Endothelial cell of umbilical vein (primary cell): ENCODE results near the gene ARHGEF1. TPM values are rescaled to one million over a fixed set of nuclear protein-coding genes. Genes with fewer than 3 reads are reported as not detected.

Experiments
- BruUV-seq: library from RNA; stranded (reverse); fragments of 400-500 nt; replicated peaks from 2 replicates; lab custom pipeline; 2021; lab: Mats Ljungman, UMichigan
- CTCF ChIA-PET: fragments of 300-600, 350-600 bp; sonication (Branson Sonifier 250); formaldehyde crosslinking; loops from one replicate; lab custom pipeline; 2021; ENCODE audit warnings: antibody characterized with exemption, inconsistent platforms; lab: Charles Lee
- POLR2A ChIA-PET: fragments of 300-600, 350-600 bp; sonication (Branson Sonifier 250); formaldehyde crosslinking; loops from one replicate; lab custom pipeline; 2021; ENCODE audit warnings: antibody characterized with exemption, inconsistent platforms; lab: Charles Lee
- DNase-seq: peaks from one replicate; pipeline ENCODE4 v3.0.0-alpha.2; 2011; ENCODE audit warnings: low read depth, low spot score
- FAIRE-seq: peaks from 2 replicates; lab custom pipeline; 2011; peaks lifted over from hg19 to GRCh38; lab: Jason Lieb, UNC
- H2AFZ ChIP-seq: 2 replicates; pipeline ENCODE4 v1.6.0; 2012; ENCODE audit warnings: low read depth, low read length, control low read depth, inconsistent platforms
- H3K27ac ChIP-seq: 2 replicates; pipeline ENCODE4 v1.5.1; 2011; ENCODE audit warnings: low read depth, mild to moderate bottlenecking, control low read depth, low read length, moderate library complexity; ENCODE audit not compliant: insufficient read depth
- H3K27me3 ChIP-seq, 2 experiments: 2 replicates each; pipeline versions ENCODE4 v1.6.0 to v1.6.1; 2011; ENCODE audit warnings: low read length in 2 of 2, mixed read lengths in 1 of 2; ENCODE audit not compliant: control insufficient read depth in 2 of 2, insufficient read depth in 2 of 2
- H3K36me3 ChIP-seq, 2 experiments: 2 replicates in 1 of 2; 3 replicates in 1 of 2; pipeline ENCODE4 v1.5.1; 2011; ENCODE audit warnings: low read length in 2 of 2, mild to moderate bottlenecking in 1 of 2, moderate library complexity in 1 of 2; ENCODE audit not compliant: control insufficient read depth in 2 of 2, insufficient read depth in 2 of 2; ENCODE audit errors: extremely low read depth in 1 of 2
- H3K4me1 ChIP-seq: 3 replicates; pipeline ENCODE4 v1.5.1; 2011; ENCODE audit warnings: mild to moderate bottlenecking, low read length; ENCODE audit not compliant: control insufficient read depth, insufficient read depth; ENCODE audit errors: extremely low read depth
- H3K4me2 ChIP-seq: 2 replicates; pipeline ENCODE4 v1.6.1; 2011; ENCODE audit warnings: low read length, control low read depth, mixed read lengths; ENCODE audit not compliant: insufficient read depth
- H3K4me3 ChIP-seq, 3 experiments: fragments of 200-600 bp in 1 of 3; sonication (generic), shearing (Covaris generic) in 1 of 3; replicated peaks in 1 of 3; 2 replicates each; pipeline ENCODE4 v1.5.1; 2011 to 2016; ENCODE audit warnings: control low read depth in 3 of 3, low read length in 3 of 3, mild to moderate bottlenecking in 2 of 3, inconsistent platforms in 1 of 3, low read depth in 1 of 3, moderate library complexity in 1 of 3; ENCODE audit not compliant: insufficient read depth in 1 of 3
- H3K79me2 ChIP-seq: 2 replicates; pipeline ENCODE4 v1.6.0; 2012; ENCODE audit warnings: low read length, inconsistent platforms; ENCODE audit not compliant: control insufficient read depth, insufficient read depth
- H3K9ac ChIP-seq: replicated peaks from 2 replicates; pipeline ENCODE3; 2011; ENCODE audit warnings: low read length, control low read depth; ENCODE audit not compliant: insufficient read depth; ENCODE audit errors: extremely low read depth
- H3K9me1 ChIP-seq: replicated peaks from 3 replicates; pipeline ENCODE4 v1.6.0; 2011; ENCODE audit warnings: mild to moderate bottlenecking, low read length; ENCODE audit not compliant: control insufficient read depth, insufficient read depth; ENCODE audit errors: extremely low read depth
- H3K9me3 ChIP-seq: replicated peaks from 2 replicates; pipeline ENCODE4 v1.5.1; 2012; ENCODE audit warnings: low read length, inconsistent platforms; ENCODE audit not compliant: control insufficient read depth, insufficient read depth
- H4K20me1 ChIP-seq: replicated peaks from 2 replicates; pipeline ENCODE3; 2011; ENCODE audit warnings: mild to moderate bottlenecking, low read length; ENCODE audit not compliant: control insufficient read depth, insufficient read depth; ENCODE audit errors: extremely low read depth
- CTCF ChIP-seq, 2 donors: IDR thresholded peaks; 1 replicate in 1 of 2; 2 replicates in 1 of 2; pipeline ENCODE4 v1.5.1; 2011; ENCODE audit warnings: low read length in 2 of 2, mild to moderate bottlenecking in 2 of 2, moderate library complexity in 2 of 2, control low read depth in 1 of 2, inconsistent platforms in 1 of 2, low read depth in 1 of 2; ENCODE audit not compliant: insufficient read depth in 1 of 2; ENCODE audit errors: extremely low read depth in 1 of 2
- EZH2 ChIP-seq: IDR thresholded peaks from 2 replicates; pipeline ENCODE4 v1.6.1; 2012; ENCODE audit warnings: borderline replicate concordance, low read depth, mild to moderate bottlenecking, moderate library complexity, low read length, inconsistent platforms; ENCODE audit not compliant: severe bottlenecking
- FOS ChIP-seq: IDR thresholded peaks from 2 replicates; pipeline ENCODE4 v1.6.1; 2011; ENCODE audit warnings: mild to moderate bottlenecking, low read length, moderate library complexity, borderline replicate concordance; ENCODE audit not compliant: insufficient read depth
- GATA2 ChIP-seq: IDR thresholded peaks from 2 replicates; pipeline ENCODE4 v1.7.0; 2011; ENCODE audit warnings: low read depth, mild to moderate bottlenecking, moderate library complexity, mixed read lengths, low read length; ENCODE audit not compliant: insufficient read length, insufficient read depth
- JUN ChIP-seq: IDR thresholded peaks from 2 replicates; pipeline ENCODE4 v1.6.1; 2011; ENCODE audit warnings: borderline replicate concordance, low read depth; ENCODE audit not compliant: insufficient read length, insufficient read depth
- MAX ChIP-seq: IDR thresholded peaks from 2 replicates; pipeline ENCODE4 v1.6.1; 2011; ENCODE audit not compliant: insufficient read depth, insufficient read length
- MYC ChIP-seq: IDR thresholded peaks from one replicate; pipeline ENCODE4 v1.6.1; 2011; ENCODE audit warnings: mild to moderate bottlenecking, low read depth, low read length
- POLR2A ChIP-seq: IDR thresholded peaks from 2 replicates; pipeline ENCODE4 v1.6.1; 2012; ENCODE audit warnings: low read depth, mild to moderate bottlenecking, control low read depth, low read length
- POLR2AphosphoS5 ChIP-seq: IDR thresholded peaks from 2 replicates; pipeline ENCODE4 v1.6.1; 2012; ENCODE audit warnings: low read depth, mild to moderate bottlenecking, control low read depth, low read length, moderate library complexity; ENCODE audit not compliant: insufficient read depth
- dilution Hi-C: fragments of 300-500 bp; cut with MboI; formaldehyde crosslinking; loops from one replicate; pipeline ENCODE4 v1.15.0; 2019; ENCODE audit warnings: low sequenced_read_pairs; ENCODE audit not compliant: extremely low pct_ligation_motif_present
- intact Hi-C: fragments of 100-400 bp; cut with micrococcal nuclease; formaldehyde crosslinking; loops from one replicate; pipeline ENCODE4 v1.10.0; 2022
- microRNA-seq: library from miRNA; unstranded; fragments of <30 nt; microRNA quantifications from one replicate; pipeline ENCODE4 v1.2.0, GENCODE V29; 2021; ENCODE audit warnings: borderline number of aligned reads, borderline replicate concordance
- polyA plus RNA-seq, 4 experiments: library from polyadenylated mRNA; depleted of rRNA in 3 of 4; stranded (reverse) in 3 of 4; unstranded in 1 of 4; fragments of >200 nt; gene quantifications; 2 replicates each; pipeline versions ENCODE4 v1.2.1 to v1.2.3, GENCODE V29; 2011 to 2012; ENCODE audit warnings: missing spikeins in 1 of 4
- small RNA-seq: library from RNA; depleted of rRNA; stranded (forward); fragments of <200 nt; gene quantifications from one replicate; pipeline ENCODE3, GENCODE V24; 2012; ENCODE audit warnings: low replicate concordance, low read depth; ENCODE audit not compliant: insufficient read depth, insufficient read length
- total RNA-seq: library from RNA; stranded (reverse); gene quantifications from 2 replicates; pipeline ENCODE4 v1.2.3, GENCODE V29; 2021

The ARHGEF1 gene
- total and polyA plus RNA-seq, 2 donors (not counting 3 experiments of a cell fraction or from before 2014, with no cell fraction given), result 65.4 to 123 TPM

- intact Hi-C loops, result no loop called here
- no peaks in the 10 kb centered on the region for H3K9me1 ChIP-seq
- dilution Hi-C loops, result no loop called here
These were observed 73.6 kb downstream of the ARHGEF1 start for GRCh38 chr19:41956621-41957020.

More at GRCh38 chr19:41956621-41957020, 73.6 kb downstream of the ARHGEF1 start:
- Histone ChIP-seq H3K4me1 (peaks cover 12% of the 10 kb centered on the region), H3K9ac (no peak overlapping the region), H3K27me3 (no peaks in the 10 kb centered on the region), H3K4me2 (no peak overlapping the region), H2AFZ (no peak overlapping the region), H4K20me1 (no peaks in the 10 kb centered on the region), H3K27ac (no peak overlapping the region), H3K36me3 (peaks cover 3 to 4% of the 10 kb centered on the region in 2 experiments), H3K9me3 (no peaks in the 10 kb centered on the region), H3K4me3 (no peak overlapping the region), H3K79me2 (no peaks in the 10 kb centered on the region)
- ChIA-PET CTCF (interaction anchor here (0.8 to 2.7 kb wide), 3 partner anchors 7 to 162 kb away, joined by 3 to 15 read pairs (median 3); no protein-coding TSS in a partner anchor), POLR2A (no interaction called here)
- DNase-seq (no peak), FAIRE-seq (no peak)
- BruUV-seq, result no TSS peak
- TF ChIP-seq MYC, result no peak
- no peak for TF ChIP-seq CTCF (IDR thresholded peaks at IDR 0.05; ENCODE audit: extremely low read depth in 1 of 2, insufficient read depth in 1 of 2, low read depth in 1 of 2, low read length in 2 of 2)
- no peak for TF ChIP-seq JUN
- TF ChIP-seq POLR2A, result no peak
- TF ChIP-seq EZH2, result no peak
- TF ChIP-seq POLR2AphosphoS5, result no peak
- no peak for TF ChIP-seq GATA2
- TF ChIP-seq FOS, result no peak
- TF ChIP-seq MAX, result no peak

Small RNA genes within 50 kb of the gene (microRNA-seq; reads per million reads assigned to microRNA genes)
- gene MIR6797, result not detected

Small RNA genes within 50 kb of the gene (small RNA-seq; reads per million reads assigned to genes)
- gene MIR6797, result not detected

Other genes with a start within 250 kb of the ARHGEF1 start
- gene CEACAM7, start 194.9 kb upstream of the ARHGEF1 start, total RNA-seq, result not detected in 2 replicates
- gene CEACAM7, start 194.9 kb upstream of the ARHGEF1 start, polyA plus RNA-seq, result 0.03 TPM in 1 of 2 replicates, not detected in the other
- gene CEACAM5, start 174.6 kb upstream of the ARHGEF1 start, total RNA-seq, result not detected in 2 replicates
- not detected in 2 replicates for gene CEACAM5, start 174.6 kb upstream of the ARHGEF1 start, polyA plus RNA-seq
- gene CEACAM6, start 127.7 kb upstream of the ARHGEF1 start, total RNA-seq, result not detected in 2 replicates
- not detected in 2 replicates for gene CEACAM6, start 127.7 kb upstream of the ARHGEF1 start, polyA plus RNA-seq
- gene CEACAM3, start 86.6 kb upstream of the ARHGEF1 start, total RNA-seq, result not detected in 2 replicates
- not detected in 2 replicates for gene CEACAM3, start 86.6 kb upstream of the ARHGEF1 start, polyA plus RNA-seq
- not detected in 2 replicates for gene LYPD4, start 38.5 kb upstream of the ARHGEF1 start, total RNA-seq
- not detected in 2 replicates for gene LYPD4, start 38.5 kb upstream of the ARHGEF1 start, polyA plus RNA-seq
- gene DMRTC2, start 38.1 kb upstream of the ARHGEF1 start, total RNA-seq, result not detected in 2 replicates
- gene DMRTC2, start 38.1 kb upstream of the ARHGEF1 start, polyA plus RNA-seq, result not detected in 2 replicates
- gene RPS19, start 22.9 kb upstream of the ARHGEF1 start, total RNA-seq, result 2,195 and 2,234 TPM in 2 replicates
- 4,353 and 5,883 TPM in 2 replicates for gene RPS19, start 22.9 kb upstream of the ARHGEF1 start, polyA plus RNA-seq
- gene CD79A, start 5.9 kb upstream of the ARHGEF1 start, total RNA-seq, result 0.35 TPM in 1 of 2 replicates, not detected in the other
- gene CD79A, start 5.9 kb upstream of the ARHGEF1 start, polyA plus RNA-seq, result 0.32 TPM in 2 replicates
- not detected in 2 replicates for gene ERFL, start 45.3 kb downstream of the ARHGEF1 start, total RNA-seq
- not detected in 2 replicates for gene ERFL, start 45.3 kb downstream of the ARHGEF1 start, polyA plus RNA-seq
- 178 and 181 TPM in 2 replicates for gene RABAC1, start 76.1 kb downstream of the ARHGEF1 start, total RNA-seq
- 591 and 769 TPM in 2 replicates for gene RABAC1, start 76.1 kb downstream of the ARHGEF1 start, polyA plus RNA-seq
- 0.40 TPM in 1 of 2 replicates, not detected in the other for gene ATP1A3, start 111.0 kb downstream of the ARHGEF1 start, total RNA-seq
- 0.03 TPM in 1 of 2 replicates, not detected in the other for gene ATP1A3, start 111.0 kb downstream of the ARHGEF1 start, polyA plus RNA-seq
- gene GRIK5, start 187.0 kb downstream of the ARHGEF1 start, total RNA-seq, result 0.53 and 2.2 TPM in 2 replicates
- 0.80 and 1.0 TPM in 2 replicates for gene GRIK5, start 187.0 kb downstream of the ARHGEF1 start, polyA plus RNA-seq
- 14.0 and 15.3 TPM in 2 replicates for gene ZNF574, start 193.0 kb downstream of the ARHGEF1 start, total RNA-seq
- gene ZNF574, start 193.0 kb downstream of the ARHGEF1 start, polyA plus RNA-seq, result 13.6 and 20.3 TPM in 2 replicates
- 3.2 and 4.0 TPM in 2 replicates for gene POU2F2, start 249.3 kb downstream of the ARHGEF1 start, total RNA-seq
- 3.7 and 4.1 TPM in 2 replicates for gene POU2F2, start 249.3 kb downstream of the ARHGEF1 start, polyA plus RNA-seq